HL-60 (cell line): Measurements from ENCODE around the gene CLIC3.

Experiments used
- DNase-seq, 2 experiments: peaks; one replicate each; pipeline ENCODE4 v3.0.0-alpha.2; 2010 to 2020; ENCODE audit warnings: low read depth in 1 of 2, low spot score in 1 of 2
- H3K27ac ChIP-seq: fragments of 250-450 bp; sonication (Bioruptor Pico); replicated peaks from 2 replicates; pipeline ENCODE4 v1.5.1; 2020; ENCODE audit warnings: mild to moderate bottlenecking, moderate library complexity
- H3K27me3 ChIP-seq: fragments of 250-450 bp; sonication (Bioruptor Pico); 2 replicates; pipeline ENCODE4 v1.5.1; 2021; ENCODE audit warnings: mild to moderate bottlenecking, moderate library complexity; ENCODE audit not compliant: insufficient read depth, poor library complexity, severe bottlenecking
- H3K4me3 ChIP-seq: replicated peaks from 2 replicates; pipeline ENCODE4 v1.5.1; 2011; ENCODE audit warnings: mild to moderate bottlenecking, control low read depth, low read length; ENCODE audit not compliant: insufficient read depth
- GABPA ChIP-seq: IDR thresholded peaks from 2 replicates; pipeline ENCODE4 v1.6.1; 2012; ENCODE audit warnings: low read depth
- POLR2AphosphoS5 ChIP-seq: IDR thresholded peaks from 2 replicates; pipeline ENCODE4 v1.6.1; 2012; ENCODE audit warnings: low read depth
- SPI1 ChIP-seq: IDR thresholded peaks from 2 replicates; pipeline ENCODE4 v1.6.1; 2012; ENCODE audit warnings: low read depth, mild to moderate bottlenecking, borderline replicate concordance
- TF ChIP-seq, protein P1 (sequence below): IDR thresholded peaks from 2 replicates; pipeline ENCODE4 v1.6.1; 2012; ENCODE audit warnings: low read depth; ENCODE audit not compliant: insufficient replicate concordance
- TF ChIP-seq, protein P2 (sequence below): IDR thresholded peaks from one replicate; pipeline ENCODE4 v1.5.1; 2011; ENCODE audit warnings: low read length, control low read depth, inconsistent platforms; ENCODE audit not compliant: insufficient read depth

The CLIC3 gene

GRCh38 chr9:136968333-136969127, 27.8 kb downstream of the CLIC3 start:
- H3K4me3 ChIP-seq, result no peak overlapping the region
- H3K27me3 ChIP-seq, result no peaks in the 10 kb centered on the region
- TF ChIP-seq GABPA (no peak), SPI1 (no peak), POLR2AphosphoS5 (no peak)
- TF ChIP-seq, protein P1, sequence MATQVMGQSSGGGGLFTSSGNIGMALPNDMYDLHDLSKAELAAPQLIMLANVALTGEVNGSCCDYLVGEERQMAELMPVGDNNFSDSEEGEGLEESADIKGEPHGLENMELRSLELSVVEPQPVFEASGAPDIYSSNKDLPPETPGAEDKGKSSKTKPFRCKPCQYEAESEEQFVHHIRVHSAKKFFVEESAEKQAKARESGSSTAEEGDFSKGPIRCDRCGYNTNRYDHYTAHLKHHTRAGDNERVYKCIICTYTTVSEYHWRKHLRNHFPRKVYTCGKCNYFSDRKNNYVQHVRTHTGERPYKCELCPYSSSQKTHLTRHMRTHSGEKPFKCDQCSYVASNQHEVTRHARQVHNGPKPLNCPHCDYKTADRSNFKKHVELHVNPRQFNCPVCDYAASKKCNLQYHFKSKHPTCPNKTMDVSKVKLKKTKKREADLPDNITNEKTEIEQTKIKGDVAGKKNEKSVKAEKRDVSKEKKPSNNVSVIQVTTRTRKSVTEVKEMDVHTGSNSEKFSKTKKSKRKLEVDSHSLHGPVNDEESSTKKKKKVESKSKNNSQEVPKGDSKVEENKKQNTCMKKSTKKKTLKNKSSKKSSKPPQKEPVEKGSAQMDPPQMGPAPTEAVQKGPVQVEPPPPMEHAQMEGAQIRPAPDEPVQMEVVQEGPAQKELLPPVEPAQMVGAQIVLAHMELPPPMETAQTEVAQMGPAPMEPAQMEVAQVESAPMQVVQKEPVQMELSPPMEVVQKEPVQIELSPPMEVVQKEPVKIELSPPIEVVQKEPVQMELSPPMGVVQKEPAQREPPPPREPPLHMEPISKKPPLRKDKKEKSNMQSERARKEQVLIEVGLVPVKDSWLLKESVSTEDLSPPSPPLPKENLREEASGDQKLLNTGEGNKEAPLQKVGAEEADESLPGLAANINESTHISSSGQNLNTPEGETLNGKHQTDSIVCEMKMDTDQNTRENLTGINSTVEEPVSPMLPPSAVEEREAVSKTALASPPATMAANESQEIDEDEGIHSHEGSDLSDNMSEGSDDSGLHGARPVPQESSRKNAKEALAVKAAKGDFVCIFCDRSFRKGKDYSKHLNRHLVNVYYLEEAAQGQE, result no peak
- TF ChIP-seq, protein P2, sequence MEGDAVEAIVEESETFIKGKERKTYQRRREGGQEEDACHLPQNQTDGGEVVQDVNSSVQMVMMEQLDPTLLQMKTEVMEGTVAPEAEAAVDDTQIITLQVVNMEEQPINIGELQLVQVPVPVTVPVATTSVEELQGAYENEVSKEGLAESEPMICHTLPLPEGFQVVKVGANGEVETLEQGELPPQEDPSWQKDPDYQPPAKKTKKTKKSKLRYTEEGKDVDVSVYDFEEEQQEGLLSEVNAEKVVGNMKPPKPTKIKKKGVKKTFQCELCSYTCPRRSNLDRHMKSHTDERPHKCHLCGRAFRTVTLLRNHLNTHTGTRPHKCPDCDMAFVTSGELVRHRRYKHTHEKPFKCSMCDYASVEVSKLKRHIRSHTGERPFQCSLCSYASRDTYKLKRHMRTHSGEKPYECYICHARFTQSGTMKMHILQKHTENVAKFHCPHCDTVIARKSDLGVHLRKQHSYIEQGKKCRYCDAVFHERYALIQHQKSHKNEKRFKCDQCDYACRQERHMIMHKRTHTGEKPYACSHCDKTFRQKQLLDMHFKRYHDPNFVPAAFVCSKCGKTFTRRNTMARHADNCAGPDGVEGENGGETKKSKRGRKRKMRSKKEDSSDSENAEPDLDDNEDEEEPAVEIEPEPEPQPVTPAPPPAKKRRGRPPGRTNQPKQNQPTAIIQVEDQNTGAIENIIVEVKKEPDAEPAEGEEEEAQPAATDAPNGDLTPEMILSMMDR, result no peak
- H3K27ac ChIP-seq, result no peak overlapping the region
- no peak for DNase-seq

GRCh38 chr9:136965771-136966484, 30.4 kb downstream of the CLIC3 start:
- Histone ChIP-seq H3K27ac (no peak overlapping the region), H3K27me3 (no peaks in the 10 kb centered on the region), H3K4me3 (no peak overlapping the region)
- no peak for DNase-seq
- TF ChIP-seq GABPA, result no peak
- no peak for TF ChIP-seq SPI1
- TF ChIP-seq, protein P1, result no peak
- TF ChIP-seq, protein P2, result no peak
- no peak for TF ChIP-seq POLR2AphosphoS5

DNA sequence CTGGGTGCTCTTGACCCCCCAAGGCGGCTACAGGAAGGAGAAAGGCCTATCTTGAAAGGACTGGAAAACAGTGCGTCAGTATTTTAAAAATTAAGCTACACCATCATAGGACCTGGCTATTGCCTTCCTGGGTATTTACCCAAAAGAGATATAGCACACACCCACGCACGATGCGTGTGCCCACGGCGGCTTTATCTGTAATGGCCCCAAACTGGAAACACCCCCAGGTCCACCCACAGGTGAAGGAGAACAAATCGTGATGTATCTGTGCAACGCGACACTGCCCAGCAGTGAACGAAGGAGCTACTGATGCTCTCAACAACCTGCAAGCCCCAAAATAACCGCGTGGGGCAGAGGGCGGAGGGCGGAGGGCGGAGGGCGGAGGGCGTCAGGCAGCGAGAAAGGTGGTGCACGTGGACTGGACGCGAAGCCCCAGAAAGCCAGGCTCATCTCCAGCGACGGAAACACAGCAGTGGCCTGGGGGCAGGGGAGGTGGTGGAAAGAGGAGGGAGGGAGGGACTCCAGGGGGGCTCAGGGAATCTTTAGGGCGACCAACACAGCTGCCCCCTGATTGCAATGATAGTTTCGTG, 31.4 kb downstream of the CLIC3 start:
- no peak for DNase-seq
- Histone ChIP-seq H3K4me3 (no peak overlapping the region), H3K27me3 (no peaks in the 10 kb centered on the region), H3K27ac (no peak overlapping the region)
- TF ChIP-seq, protein P1, result no peak
- TF ChIP-seq GABPA (no peak), POLR2AphosphoS5 (no peak), SPI1 (no peak)
- TF ChIP-seq, protein P2, result no peak
